ENCODE results near the gene GTF2E1. TPM values are rescaled to one million over a fixed set of nuclear protein-coding genes. Genes with fewer than 3 reads are reported as not detected.

Gene GTF2E1
- total and polyA plus RNA-seq, 2 donors (not counting 1 experiment from before 2014, with no cell fraction given), result 6.0 to 24.7 TPM

DNA sequence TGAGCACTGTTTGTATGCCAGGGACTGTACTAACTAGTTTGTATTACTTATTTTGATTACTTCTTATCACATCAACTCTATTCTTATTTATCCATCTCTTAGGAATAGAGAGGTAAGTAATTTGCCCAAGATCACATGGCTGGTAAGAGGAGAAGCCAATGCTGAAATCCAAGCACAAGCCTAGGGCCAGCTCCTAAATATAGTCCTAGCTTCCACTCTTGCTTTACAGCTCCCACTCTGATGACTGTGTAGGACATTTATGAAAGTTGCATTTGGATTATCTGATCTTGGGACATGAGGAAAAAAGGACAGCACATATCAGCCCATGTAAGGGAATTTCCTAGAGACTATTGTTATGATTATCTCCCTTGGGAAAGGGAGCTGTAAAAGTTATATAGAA, 58.1 kb downstream of the GTF2E1 start:
- H3K27me3 ChIP-seq (replicated peaks in 1 of 4; ENCODE audit: control extremely low read depth in 1 of 4, control insufficient read depth in 3 of 4, insufficient read depth in 4 of 4, low read length in 3 of 4), result no peaks in the 10 kb centered on the region
- no peak overlapping the region for H3K27ac ChIP-seq (ENCODE audit: low read length in 2 of 2)
- ChIA-PET POLR2A (no interaction called here), CTCF (interaction anchor here (0.9 kb wide), 1 partner anchor 8 kb away, joined by 4 read pairs; no protein-coding TSS in a partner anchor)
- Mint-ChIP-seq H3K9me3 (ENCODE audit: insufficient read depth) (no peaks in the 10 kb centered on the region), H3K27me3 (no peaks in the 10 kb centered on the region), H3K27ac (no peak overlapping the region), H3K4me1 (no peaks in the 10 kb centered on the region), H3K4me3 (no peak overlapping the region)
- no peak for DNase-seq
- no peaks in the 10 kb centered on the region for H4K20me1 ChIP-seq (ENCODE audit: control insufficient read depth, insufficient read depth, low read length, poor library complexity, severe bottlenecking)
- no peaks in the 10 kb centered on the region for H3K9me3 ChIP-seq (ENCODE audit: control extremely low read depth in 1 of 3, control insufficient read depth in 2 of 3, insufficient read depth in 1 of 3, low read length in 2 of 3)
- TF ChIP-seq EZH2 (IDR thresholded peaks at IDR 0.05; ENCODE audit: borderline replicate concordance, insufficient read depth, low read depth, low read length, poor library complexity, severe bottlenecking) (no peak), CTCF (IDR thresholded peaks at IDR 0.05) (no peak)
- no peaks in the 10 kb centered on the region for H3K4me1 ChIP-seq (ENCODE audit: control insufficient read depth in 2 of 2, insufficient read depth in 2 of 2, low read length in 2 of 2)
- H2AFZ ChIP-seq (ENCODE audit: insufficient read depth, low read depth, low read length, poor library complexity, severe bottlenecking), result no peak overlapping the region
- ATAC-seq (ENCODE audit: low read depth), result no peak
- H3K36me3 ChIP-seq (replicated peaks in 1 of 2; ENCODE audit: control extremely low read depth in 1 of 2, control insufficient read depth in 1 of 2, extremely low read depth in 1 of 2, insufficient read depth in 2 of 2, low read length in 1 of 2), result no peaks in the 10 kb centered on the region
- H3K4me2 ChIP-seq (replicated peaks; ENCODE audit: low read depth, low read length, poor library complexity, severe bottlenecking), result no peak overlapping the region
- H3K9ac ChIP-seq (ENCODE audit: low read length), result no peak overlapping the region
- no peaks in the 10 kb centered on the region for H3K79me2 ChIP-seq (ENCODE audit: control insufficient read depth, insufficient read depth, low read length)
- intact Hi-C loops (cut with micrococcal nuclease), result no loop called here
- no peak overlapping the region for H3K4me3 ChIP-seq (ENCODE audit: control extremely low read depth in 1 of 5, extremely low read depth in 1 of 5, insufficient read depth in 1 of 5, low read depth in 2 of 5, low read length in 4 of 5)

- no peaks in the 10 kb centered on the region for H4K20me1 ChIP-seq (ENCODE audit: control insufficient read depth, insufficient read depth, low read length, poor library complexity, severe bottlenecking)
- CTCF ChIA-PET, result interaction anchor here (0.9 kb wide), 1 partner anchor 9 kb away, joined by 4 read pairs; no protein-coding TSS in a partner anchor
- TF ChIP-seq CTCF (IDR thresholded peaks at IDR 0.05), result no peak
- TF ChIP-seq EZH2 (IDR thresholded peaks at IDR 0.05; ENCODE audit: borderline replicate concordance, insufficient read depth, low read depth, low read length, poor library complexity, severe bottlenecking), result no peak
- no peak overlapping the region for H2AFZ ChIP-seq (ENCODE audit: insufficient read depth, low read depth, low read length, poor library complexity, severe bottlenecking)
- H3K4me1 ChIP-seq (ENCODE audit: control insufficient read depth in 2 of 2, insufficient read depth in 2 of 2, low read length in 2 of 2), result no peaks in the 10 kb centered on the region
- H3K4me3 ChIP-seq (ENCODE audit: control extremely low read depth in 1 of 5, extremely low read depth in 1 of 5, insufficient read depth in 1 of 5, low read depth in 2 of 5, low read length in 4 of 5), result no peak overlapping the region
- ATAC-seq (ENCODE audit: low read depth) (no peak), DNase-seq (no peak)
- no peaks in the 10 kb centered on the region for H3K27me3 ChIP-seq (replicated peaks in 1 of 4; ENCODE audit: control extremely low read depth in 1 of 4, control insufficient read depth in 3 of 4, insufficient read depth in 4 of 4, low read length in 3 of 4)
- Mint-ChIP-seq H3K27me3 (peaks cover 5% of the 10 kb centered on the region), H3K9me3 (ENCODE audit: insufficient read depth) (no peaks in the 10 kb centered on the region), H3K27ac (no peak overlapping the region), H3K4me3 (no peak overlapping the region), H3K4me1 (no peaks in the 10 kb centered on the region)
- no CpG with 5 or more reads among the region's 2 CpGs for WGBS (ENCODE audit: insufficient coverage)
- intact Hi-C loops (cut with micrococcal nuclease), result no loop called here
- H3K9me3 ChIP-seq (ENCODE audit: control extremely low read depth in 1 of 3, control insufficient read depth in 2 of 3, insufficient read depth in 1 of 3, low read length in 2 of 3), result no peaks in the 10 kb centered on the region
- POLR2A ChIA-PET, result no interaction called here
- H3K4me2 ChIP-seq (replicated peaks; ENCODE audit: low read depth, low read length, poor library complexity, severe bottlenecking), result no peak overlapping the region
- no peaks in the 10 kb centered on the region for H3K79me2 ChIP-seq (ENCODE audit: control insufficient read depth, insufficient read depth, low read length)
- no peaks in the 10 kb centered on the region for H3K36me3 ChIP-seq (replicated peaks in 1 of 2; ENCODE audit: control extremely low read depth in 1 of 2, control insufficient read depth in 1 of 2, extremely low read depth in 1 of 2, insufficient read depth in 2 of 2, low read length in 1 of 2)
- H3K9ac ChIP-seq (ENCODE audit: low read length), result no peak overlapping the region
- H3K27ac ChIP-seq (ENCODE audit: low read length in 2 of 2), result no peak overlapping the region
Observed at GRCh38 chr3:120801484-120801883, 58.9 kb downstream of the GTF2E1 start.

All from B cell (primary cell).